ENCODE results near the gene SLCO4A1.

GRCh38 chr20:62635852-62636251, 6.5 kb upstream of the SLCO4A1 start:
- TF ChIP-seq POLR2A (IDR thresholded peaks at IDR 0.05) (no peak), EP300 (IDR thresholded peaks at IDR 0.05) (no peak)
